Colonic mucosa (tissue), 4 donors: Measurements from ENCODE around the gene GLS2. TPM values are rescaled to one million over a fixed set of nuclear protein-coding genes. Genes with fewer than 3 reads are reported as not detected.

ENCODE experiments used
- DNase-seq: peaks from one replicate; pipeline ENCODE4 v3.0.0-alpha.2; 2020
- H3K27ac ChIP-seq: fragments of 200-600 bp; one replicate; pipeline ENCODE4 v1.8.0; 2021
- H3K27me3 ChIP-seq: fragments of 200-600 bp; one replicate; pipeline ENCODE4 v1.8.0; 2021
- H3K36me3 ChIP-seq: fragments of 200-600 bp; one replicate; pipeline ENCODE4 v1.8.0; 2021
- H3K4me1 ChIP-seq: fragments of 200-600 bp; one replicate; pipeline ENCODE4 v1.8.0; 2021; ENCODE audit warnings: mild to moderate bottlenecking
- H3K4me3 ChIP-seq: fragments of 200-600 bp; one replicate; pipeline ENCODE4 v1.8.0; 2021
- H3K9ac ChIP-seq, 2 donors: one replicate each; pipeline ENCODE4 v1.7.0; 2013; ENCODE audit warnings: control low read depth in 2 of 2, low read depth in 2 of 2, low read length in 2 of 2
- H3K9me3 ChIP-seq: fragments of 200-600 bp; one replicate; pipeline ENCODE4 v1.8.0; 2021
- intact Hi-C: fragments of 100-400 bp; cut with DNase I; formaldehyde crosslinking; loops from one replicate; pipeline ENCODE4 v1.14.1; 2022
- total RNA-seq, 2 donors: library from RNA; stranded (reverse); fragmentation: NEBNext Ultra II Directional in 1 of 2; extraction: Animal tissue kit (Norgen Biotek cat#: 25700) in 1 of 2; gene quantifications; one replicate each; pipeline ENCODE4 v1.2.1, GENCODE V29; 2021
- TF ChIP-seq, protein P1 (sequence below): fragments of 200-600 bp; IDR thresholded peaks from one replicate; pipeline ENCODE4 v1.8.0; 2022; ENCODE audit warnings: antibody characterized with exemption, mild to moderate bottlenecking
- donor health status: healthy.
- donor health status: DM: no; HTN: no; CAD: no.
- donor health status: DM: no; HTN: no; CAD: no.

GLS2 gene
- total RNA-seq, 2 donors from 2014 or later, result 1.7 to 3.0 TPM

DNA sequence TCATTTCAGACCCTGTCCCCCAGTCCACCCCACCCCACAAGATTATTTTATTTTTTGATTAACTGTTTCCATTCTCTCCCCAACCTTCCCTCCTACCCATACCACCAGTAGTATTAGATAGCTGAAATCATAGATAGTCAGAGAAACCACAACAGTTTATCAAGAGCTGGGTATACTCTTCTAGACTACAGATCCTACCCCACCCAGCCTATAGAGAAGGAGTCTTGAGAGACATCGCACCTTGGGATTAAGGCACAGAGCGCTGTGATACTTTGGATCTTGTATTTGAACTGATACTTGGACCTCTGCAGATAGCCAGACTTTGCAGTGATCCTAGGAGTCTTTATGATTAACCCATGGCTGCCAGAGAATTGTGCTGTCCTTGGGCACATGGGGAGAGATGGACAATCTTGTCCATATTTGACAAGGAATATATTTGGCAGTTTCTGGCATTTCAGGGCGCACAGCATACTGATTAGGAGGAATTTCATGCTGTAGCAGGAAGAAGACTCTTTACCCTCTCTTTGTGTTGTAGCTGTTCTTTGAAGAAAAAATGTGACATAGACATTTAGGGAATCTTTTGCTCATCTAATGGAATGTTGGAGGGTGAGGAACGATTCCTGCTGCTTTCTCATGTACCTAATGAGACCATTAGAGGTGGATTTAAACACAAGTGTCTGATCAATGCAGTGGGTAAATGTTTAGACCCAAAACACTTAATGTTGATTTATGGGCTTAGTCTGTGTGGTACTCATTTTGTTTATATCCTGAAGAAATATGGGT, 34.6 kb upstream of the GLS2 start:
- DNase-seq, result no peak
- intact Hi-C loops, result no loop called here
- Histone ChIP-seq H3K4me1 (peaks cover 4% of the 10 kb centered on the region), H3K9ac (peak overlapping the region; percentile 44 to 76), H3K9me3 (no peaks in the 10 kb centered on the region), H3K36me3 (no peaks in the 10 kb centered on the region), H3K27ac (peak overlapping the region; percentile 77), H3K4me3 (peak overlapping the region; percentile 43), H3K27me3 (no peaks in the 10 kb centered on the region)
- TF ChIP-seq, protein P1, sequence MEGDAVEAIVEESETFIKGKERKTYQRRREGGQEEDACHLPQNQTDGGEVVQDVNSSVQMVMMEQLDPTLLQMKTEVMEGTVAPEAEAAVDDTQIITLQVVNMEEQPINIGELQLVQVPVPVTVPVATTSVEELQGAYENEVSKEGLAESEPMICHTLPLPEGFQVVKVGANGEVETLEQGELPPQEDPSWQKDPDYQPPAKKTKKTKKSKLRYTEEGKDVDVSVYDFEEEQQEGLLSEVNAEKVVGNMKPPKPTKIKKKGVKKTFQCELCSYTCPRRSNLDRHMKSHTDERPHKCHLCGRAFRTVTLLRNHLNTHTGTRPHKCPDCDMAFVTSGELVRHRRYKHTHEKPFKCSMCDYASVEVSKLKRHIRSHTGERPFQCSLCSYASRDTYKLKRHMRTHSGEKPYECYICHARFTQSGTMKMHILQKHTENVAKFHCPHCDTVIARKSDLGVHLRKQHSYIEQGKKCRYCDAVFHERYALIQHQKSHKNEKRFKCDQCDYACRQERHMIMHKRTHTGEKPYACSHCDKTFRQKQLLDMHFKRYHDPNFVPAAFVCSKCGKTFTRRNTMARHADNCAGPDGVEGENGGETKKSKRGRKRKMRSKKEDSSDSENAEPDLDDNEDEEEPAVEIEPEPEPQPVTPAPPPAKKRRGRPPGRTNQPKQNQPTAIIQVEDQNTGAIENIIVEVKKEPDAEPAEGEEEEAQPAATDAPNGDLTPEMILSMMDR, result no peak

DNA sequence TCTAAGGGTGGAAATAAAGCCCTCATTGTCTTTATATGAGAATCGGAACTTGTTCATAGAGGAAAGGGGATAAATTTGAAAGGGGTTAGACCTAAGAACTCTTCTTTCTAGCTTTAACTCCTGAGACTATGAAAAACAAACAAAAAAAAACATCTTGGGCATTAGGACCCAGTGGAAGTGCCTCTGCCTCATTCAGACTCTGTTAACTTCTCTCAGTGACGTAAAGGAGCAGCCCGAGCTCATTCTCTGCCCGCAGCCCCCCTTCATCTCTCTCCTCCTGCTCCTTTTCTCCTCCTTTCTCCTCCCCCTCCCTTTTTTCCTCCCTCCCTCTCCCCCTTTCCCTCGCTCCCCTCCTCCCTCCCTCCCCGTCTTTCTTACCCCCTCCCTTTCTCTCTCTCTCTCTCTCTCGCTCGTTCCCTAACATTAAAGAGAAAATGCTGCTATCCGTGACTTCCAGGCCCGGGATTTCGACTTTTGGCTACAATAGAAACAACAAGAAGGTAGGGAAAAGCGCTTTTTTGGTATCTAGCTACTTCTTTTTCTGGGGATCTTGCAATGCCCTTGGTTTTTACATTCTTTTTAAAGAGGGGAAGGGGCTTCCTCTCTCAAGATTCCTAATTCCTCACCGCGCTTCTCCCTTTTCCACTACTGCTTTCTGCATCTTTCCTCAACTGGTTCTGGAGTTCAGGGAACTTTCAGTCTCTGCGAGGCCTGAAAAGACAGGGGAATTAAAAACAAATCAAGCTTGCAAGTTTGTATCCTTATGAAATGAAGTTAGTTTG, 33.8 kb upstream of the GLS2 start, which contains the start of gene RBMS2:
Gene RBMS2 (plus strand): TSS at position 231 of the 782 bp plus-strand sequence. CDS start 204 bp downstream, at position 435.
- intact Hi-C loops, result no loop called here
- H3K36me3 ChIP-seq, result no peaks in the 10 kb centered on the region
- H3K4me1 ChIP-seq, result no peaks in the 10 kb centered on the region

DNA sequence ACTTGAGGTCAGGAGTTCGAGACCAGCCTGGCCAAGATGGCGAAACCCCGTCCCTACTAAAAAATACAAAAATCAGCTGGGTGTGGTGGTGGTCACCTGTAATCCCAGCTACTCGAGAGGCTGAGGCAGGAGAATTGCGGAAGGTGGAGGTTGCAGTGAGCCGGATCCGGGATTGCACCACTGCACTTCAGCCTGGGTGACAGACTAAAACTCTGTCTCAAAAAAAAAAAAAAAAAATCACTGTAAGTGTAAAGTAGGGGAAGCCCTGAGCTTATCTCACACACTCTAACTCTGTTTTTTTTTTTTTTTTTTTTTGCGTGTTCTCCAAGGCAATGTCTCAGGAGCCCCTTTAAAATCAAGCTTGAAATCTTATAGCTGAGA, 33.2 kb upstream of the GLS2 start:
- Histone ChIP-seq H3K9ac (peak overlapping the region in 1 of 2 donors; percentile 76), H3K4me3 (no peak overlapping the region), H3K36me3 (no peaks in the 10 kb centered on the region), H3K9me3 (no peaks in the 10 kb centered on the region), H3K27ac (peak overlapping the region; percentile 77), H3K4me1 (no peaks in the 10 kb centered on the region), H3K27me3 (no peaks in the 10 kb centered on the region)
- intact Hi-C loops, result no loop called here
- TF ChIP-seq, protein P1, result no peak
- no peak for DNase-seq

More for the DNA sequence above, 33.8 kb upstream of the GLS2 start, which contains the start of gene RBMS2:
- no peaks in the 10 kb centered on the region for H3K27me3 ChIP-seq
- peak within 1 kb of the TSS; percentile 77 for H3K27ac ChIP-seq
- TF ChIP-seq, protein P1, result no peak
- peak within 1 kb of the TSS; percentile 43 for H3K4me3 ChIP-seq
- H3K9me3 ChIP-seq, result no peaks in the 10 kb centered on the region
- DNase-seq, result peak; percentile 77
- peak within 1 kb of the TSS; percentile 44 to 76 for H3K9ac ChIP-seq

DNA sequence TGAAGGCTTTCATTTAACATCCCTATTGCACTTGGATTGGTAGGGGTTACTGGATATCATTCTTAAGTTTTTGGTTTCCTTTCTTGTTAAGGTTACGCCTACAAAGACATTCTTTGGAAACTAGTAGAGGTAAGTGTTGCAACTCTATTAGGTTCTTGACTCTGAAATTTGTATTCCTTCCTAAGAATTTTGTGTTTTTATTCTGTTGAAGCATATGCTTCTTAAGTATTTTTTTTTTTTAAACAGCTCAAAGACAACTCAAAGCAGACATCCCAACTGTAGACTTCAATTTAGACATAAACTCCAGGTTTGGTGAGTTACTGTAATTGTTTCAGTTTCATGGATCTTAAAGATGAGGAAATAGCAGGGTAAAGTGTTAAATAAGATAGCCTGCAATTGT, 32.5 kb upstream of the GLS2 start:
- H3K4me3 ChIP-seq, result no peak overlapping the region
- no peaks in the 10 kb centered on the region for H3K9me3 ChIP-seq
- H3K27ac ChIP-seq, result peak overlapping the region; percentile 77
- TF ChIP-seq, protein P1, result no peak
- no peaks in the 10 kb centered on the region for H3K36me3 ChIP-seq
- intact Hi-C loops, result no loop called here
- no peaks in the 10 kb centered on the region for H3K4me1 ChIP-seq
- no peak for DNase-seq
- no peak overlapping the region for H3K9ac ChIP-seq
- no peaks in the 10 kb centered on the region for H3K27me3 ChIP-seq

DNA sequence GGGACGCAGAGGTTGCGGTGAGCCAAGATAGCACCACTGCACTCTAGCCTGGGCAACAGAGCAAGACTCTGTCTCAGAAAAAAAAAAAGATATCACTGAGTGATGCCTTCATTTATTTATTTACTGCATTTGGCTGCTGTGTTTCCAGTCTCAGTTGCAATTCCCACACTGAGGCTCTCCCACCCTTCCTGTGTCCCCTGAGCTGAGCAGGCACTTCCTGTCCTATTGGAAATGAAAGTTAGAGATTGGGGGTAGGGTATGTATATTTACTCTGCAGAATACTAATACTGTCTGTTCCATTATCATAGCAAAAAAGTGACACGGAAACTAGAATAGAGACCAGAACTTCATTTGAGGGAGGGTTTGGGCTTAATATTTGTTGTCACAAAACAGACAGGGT, 32.1 kb upstream of the GLS2 start:
- no peaks in the 10 kb centered on the region for H3K36me3 ChIP-seq
- TF ChIP-seq, protein P1, result no peak
- intact Hi-C loops, result no loop called here
- no peak overlapping the region for H3K9ac ChIP-seq
- no peak overlapping the region for H3K4me3 ChIP-seq
- peak overlapping the region; percentile 77 for H3K27ac ChIP-seq
- H3K9me3 ChIP-seq, result no peaks in the 10 kb centered on the region
- no peaks in the 10 kb centered on the region for H3K27me3 ChIP-seq
- no peak for DNase-seq
- no peaks in the 10 kb centered on the region for H3K4me1 ChIP-seq
